Central memory CD8-positive, alpha-beta T cell (primary cell): ENCODE data around the gene DOC2B.
"Not testable (repeated sequence)": the region's sequence is repeated elsewhere in the genome, so short reads cannot be mapped to it uniquely, and the experiment has no call there.

Experiments used
- ATAC-seq: fragments of 150-1000 bp; cut with Tn5 transposase; replicated peaks from 2 replicates; pipeline ENCODE4 v1.10.0; 2022; ENCODE audit warnings: mild to moderate bottlenecking, moderate FRiP score, moderate number of reproducible peaks; ENCODE audit not compliant: poor library complexity, severe bottlenecking; ENCODE audit errors: extremely low read depth
- DNase-seq, 2 donors: peaks; one replicate each; pipeline ENCODE4 v3.0.0; 2021; ENCODE audit warnings: low spot score in 2 of 2
- H3K27ac Mint-ChIP-seq: one replicate; pipeline ENCODE4 v1.8.0; 2022; ENCODE audit warnings: low read depth, mild to moderate bottlenecking, moderate library complexity, mixed read lengths
- H3K27me3 Mint-ChIP-seq: one replicate; pipeline ENCODE4 v1.8.0; 2022; ENCODE audit warnings: mixed read lengths
- H3K36me3 Mint-ChIP-seq: one replicate; pipeline ENCODE4 v1.8.0; 2022; ENCODE audit warnings: mild to moderate bottlenecking, moderate library complexity, mixed read lengths; ENCODE audit not compliant: insufficient read depth
- H3K4me1 Mint-ChIP-seq: one replicate; pipeline ENCODE4 v1.8.0; 2022; ENCODE audit warnings: mixed read lengths
- H3K4me3 Mint-ChIP-seq: one replicate; pipeline ENCODE4 v1.8.0; 2022; ENCODE audit warnings: mild to moderate bottlenecking, moderate library complexity, mixed read lengths
- H3K9me3 Mint-ChIP-seq: one replicate; pipeline ENCODE4 v1.8.0; 2022; ENCODE audit warnings: mixed read lengths

DOC2B gene

DNA sequence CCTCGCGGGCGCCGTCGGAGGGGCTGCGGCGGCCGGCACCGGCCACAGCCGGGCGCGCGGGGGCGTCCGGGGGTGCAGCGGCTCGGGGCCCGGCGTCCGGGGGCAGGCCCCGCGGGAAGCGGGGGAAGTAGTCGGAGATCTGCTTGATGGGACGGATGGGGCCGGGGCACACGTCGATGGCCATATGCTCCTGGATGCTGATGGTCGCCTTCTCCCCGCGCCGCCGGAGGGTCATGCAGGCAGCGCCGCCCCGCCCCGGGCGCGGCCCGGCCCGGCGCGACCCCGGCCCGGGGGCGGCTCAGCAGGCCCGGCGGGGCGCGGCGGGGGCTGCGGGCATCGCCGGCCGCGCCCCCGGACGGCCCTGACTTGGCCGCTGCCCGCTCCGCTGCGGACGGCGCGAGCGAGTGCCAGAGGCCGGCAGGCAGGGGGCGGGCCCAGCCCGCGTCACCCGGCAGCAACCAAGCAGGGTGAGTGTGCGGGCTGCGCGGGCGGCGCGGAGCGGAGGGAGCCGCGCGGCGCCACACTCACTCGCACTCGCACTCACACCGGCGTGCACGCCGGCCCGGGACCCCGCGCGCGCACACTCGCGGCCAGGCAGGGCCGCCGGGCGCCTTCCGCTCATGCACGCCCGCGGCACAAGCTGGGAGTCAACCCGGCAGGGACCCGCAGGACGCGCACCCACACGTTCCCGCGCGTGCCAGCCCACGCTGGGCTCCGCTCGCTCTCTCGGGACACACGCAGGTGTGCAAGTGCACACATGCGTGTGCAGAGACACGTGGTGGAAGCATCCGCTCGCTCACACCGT lies at the start of gene DOC2B:
TSS of gene DOC2B (minus strand) at position 406 of the 805 bp plus-strand sequence. CDS start at position 235, 171 bp downstream.
- Mint-ChIP-seq H3K4me3 (peak within 1 kb of the TSS; percentile 59), H3K27ac (no peak within 1 kb of the TSS), H3K27me3 (peaks cover 74% of the 10 kb centered on the region), H3K9me3 (no peaks in the 10 kb centered on the region), H3K36me3 (peaks cover 1% of the 10 kb centered on the region), H3K4me1 (no peaks in the 10 kb centered on the region)
- no peak for ATAC-seq
- no peak for DNase-seq

DNA sequence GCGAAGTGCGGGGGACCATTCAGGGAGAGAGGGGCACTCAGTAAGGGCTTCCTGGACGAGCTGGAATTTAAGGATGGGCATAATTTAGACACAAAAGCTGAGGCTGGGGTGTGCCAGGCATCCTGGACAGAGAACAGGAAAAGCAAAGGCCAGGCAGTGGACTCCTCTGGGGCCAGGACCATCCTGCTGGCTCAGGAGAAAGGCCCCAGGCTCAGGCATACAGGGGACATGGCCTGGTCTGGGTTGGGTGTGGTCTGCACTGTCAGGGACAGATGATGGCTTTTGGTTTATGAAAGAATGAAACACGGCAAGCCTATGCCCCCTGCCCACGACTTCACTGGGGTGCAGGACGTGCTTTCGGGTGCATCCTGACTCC lies 48.9 kb upstream of the DOC2B start:
- no peak overlapping the region for H3K4me3 Mint-ChIP-seq
- H3K9me3 Mint-ChIP-seq: no peaks in the 10 kb centered on the region
- peaks cover 1% of the 10 kb centered on the region for H3K36me3 Mint-ChIP-seq
- ATAC-seq (no peak), DNase-seq (no peak)
- H3K27me3 Mint-ChIP-seq: no peaks in the 10 kb centered on the region
- no peaks in the 10 kb centered on the region for H3K4me1 Mint-ChIP-seq
- H3K27ac Mint-ChIP-seq: no peak overlapping the region

DNA sequence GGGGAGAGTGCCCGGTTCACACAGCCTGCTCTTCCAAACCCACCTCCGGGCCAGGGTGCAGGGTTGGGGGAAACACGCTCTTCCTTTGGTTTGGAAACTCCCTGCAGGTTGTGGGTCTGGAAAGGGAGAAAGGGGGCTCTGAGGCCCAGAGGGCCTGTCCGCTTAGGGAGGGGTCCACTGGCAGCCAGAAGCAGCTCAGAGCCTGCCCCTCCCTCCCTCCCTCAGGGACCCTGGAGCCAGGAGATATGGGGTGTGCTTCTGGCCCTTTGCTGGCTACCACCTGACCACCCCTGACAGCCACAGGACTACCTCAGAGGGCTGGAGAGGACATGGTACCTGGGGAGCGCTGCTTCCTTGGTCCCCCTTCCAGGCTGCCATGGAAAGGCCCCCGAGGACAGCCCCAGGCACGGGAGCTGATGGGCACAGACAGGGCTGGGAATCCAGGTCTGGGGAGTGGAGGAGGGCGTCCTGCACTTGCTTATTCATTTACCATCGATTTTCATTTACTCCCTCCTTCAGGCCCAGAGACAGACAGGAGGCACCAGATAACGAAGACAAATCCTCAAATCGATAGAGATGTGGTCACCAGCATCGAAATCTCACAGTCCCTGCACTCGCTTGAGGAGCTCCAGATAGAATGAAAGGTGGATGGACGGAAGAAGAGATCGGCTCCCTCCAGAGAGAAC lies 48.4 kb upstream of the DOC2B start:
- H3K4me1 Mint-ChIP-seq: no peaks in the 10 kb centered on the region
- no peak overlapping the region for H3K27ac Mint-ChIP-seq
- ATAC-seq (no peak), DNase-seq (no peak)
- no peaks in the 10 kb centered on the region for H3K9me3 Mint-ChIP-seq
- no peak overlapping the region for H3K4me3 Mint-ChIP-seq
- no peaks in the 10 kb centered on the region for H3K27me3 Mint-ChIP-seq
- H3K36me3 Mint-ChIP-seq: peaks cover 1% of the 10 kb centered on the region

DNA sequence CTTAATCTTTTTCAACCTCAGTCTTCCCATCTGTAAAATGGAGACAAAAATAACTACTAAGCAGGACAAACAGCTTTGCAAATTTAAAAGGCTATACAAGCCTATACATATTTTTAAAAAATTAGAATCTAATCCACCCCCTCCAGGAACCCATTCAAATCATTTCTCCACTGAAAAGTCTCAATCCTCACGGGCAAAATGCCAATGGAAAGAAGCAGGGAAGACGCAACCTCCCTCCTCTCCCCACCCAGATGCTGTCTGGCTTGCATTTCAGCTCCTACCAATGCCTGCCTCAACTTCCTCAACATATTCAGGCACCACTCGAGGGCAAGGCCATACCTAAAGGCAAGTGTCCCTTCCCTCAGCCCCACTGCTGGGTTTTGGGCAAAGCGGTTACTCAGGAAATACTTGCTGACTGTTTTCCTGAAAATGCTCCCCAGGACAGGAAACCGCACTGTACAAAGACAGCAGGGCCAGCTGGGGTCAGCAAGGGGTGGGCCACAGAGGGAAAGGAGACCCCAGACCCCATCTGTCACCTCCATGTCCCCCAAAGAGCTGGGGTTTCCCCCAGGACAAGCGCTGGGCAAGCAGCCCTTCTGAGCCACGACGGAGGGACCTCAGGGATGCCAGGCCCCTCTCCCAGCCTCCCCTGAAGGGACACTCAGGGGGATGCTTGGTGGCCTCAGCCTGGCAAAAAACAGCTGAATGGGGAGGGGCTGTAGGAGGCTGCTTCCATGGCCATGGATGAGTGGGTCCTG lies 47.7 kb upstream of the DOC2B start:
- Mint-ChIP-seq H3K27me3 (no peaks in the 10 kb centered on the region), H3K36me3 (peaks cover 1% of the 10 kb centered on the region), H3K9me3 (no peaks in the 10 kb centered on the region), H3K4me1 (no peaks in the 10 kb centered on the region), H3K27ac (no peak overlapping the region), H3K4me3 (no peak overlapping the region)
- no peak for ATAC-seq
- no peak for DNase-seq

DNA sequence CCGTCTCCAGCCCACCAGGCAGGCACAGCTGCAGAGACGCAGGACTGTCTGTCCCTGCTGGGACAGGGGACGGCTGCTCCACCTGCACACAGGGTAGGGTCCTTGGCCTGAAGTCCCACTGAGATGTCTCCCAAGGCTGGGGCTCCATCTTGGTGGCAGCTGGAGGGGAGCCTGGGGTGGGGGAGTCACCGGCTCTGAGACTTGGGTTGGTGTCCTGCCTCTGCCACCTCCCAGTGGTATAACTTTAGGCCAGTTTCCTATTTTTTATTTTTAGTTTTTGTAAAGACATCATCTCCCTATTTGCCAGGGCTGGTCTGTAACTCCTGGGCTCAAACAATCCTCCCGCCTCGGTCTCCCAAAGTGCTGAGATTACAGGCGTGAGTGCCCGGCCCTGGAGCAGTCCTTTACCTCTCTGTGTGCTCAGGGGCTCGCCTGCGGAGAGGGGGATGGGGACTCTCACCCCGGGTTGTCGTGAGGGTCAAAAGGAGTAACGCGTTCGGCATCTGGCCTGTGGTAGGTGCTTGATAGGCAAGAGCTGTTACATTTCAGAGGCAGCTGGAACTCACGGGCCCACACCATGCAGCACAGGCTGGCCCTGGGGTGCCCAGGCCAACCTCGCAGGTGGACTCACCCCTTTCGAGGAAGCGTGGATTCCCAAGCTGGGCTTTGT lies 46.6 kb upstream of the DOC2B start:
- Mint-ChIP-seq H3K4me1 (no peaks in the 10 kb centered on the region), H3K36me3 (peaks cover 1% of the 10 kb centered on the region), H3K9me3 (no peaks in the 10 kb centered on the region), H3K27me3 (no peaks in the 10 kb centered on the region), H3K27ac (no peak overlapping the region), H3K4me3 (no peak overlapping the region)
- DNase-seq: no peak
- ATAC-seq: no peak

DNA sequence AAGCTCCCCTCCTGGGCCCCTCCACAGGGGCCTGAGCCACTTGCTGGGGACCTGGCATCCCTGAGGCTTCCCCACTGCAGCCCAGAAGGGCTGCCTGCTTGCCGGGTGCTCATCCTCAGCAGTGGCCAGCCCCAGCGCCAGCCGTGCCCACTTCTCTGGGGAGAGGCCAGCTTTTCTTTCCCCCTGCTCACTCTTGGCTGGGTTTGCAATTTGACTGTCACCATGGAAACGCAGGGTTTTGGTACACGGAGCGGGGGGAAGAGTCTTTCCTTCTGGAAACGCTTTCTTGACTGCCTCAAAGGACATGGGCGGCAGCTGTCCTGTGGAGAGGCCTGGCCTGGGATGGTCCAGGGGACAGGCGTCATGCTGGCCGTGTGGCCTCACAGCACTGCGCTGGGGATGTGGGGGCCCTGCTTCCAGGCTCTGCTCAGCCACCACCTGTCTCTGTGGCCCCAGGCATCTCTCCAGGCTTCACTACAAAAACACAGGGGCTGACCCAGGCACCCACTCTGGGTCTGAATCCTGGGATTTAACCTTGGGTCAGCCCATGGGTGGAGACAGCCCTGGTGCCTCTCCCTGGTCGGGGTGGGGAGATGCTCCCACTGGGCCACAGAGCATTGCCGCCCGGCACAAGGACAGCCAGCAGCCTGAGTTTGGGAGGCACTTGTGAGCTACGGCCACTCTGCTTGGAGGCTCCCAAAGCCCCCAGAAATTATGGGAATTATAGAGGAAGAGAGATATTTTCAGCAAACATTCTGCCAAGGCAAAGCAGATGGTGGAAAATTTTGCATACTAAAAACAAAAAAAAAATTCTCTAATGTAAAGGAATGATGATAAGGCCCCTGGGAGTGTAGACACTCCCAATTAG lies 45.9 kb upstream of the DOC2B start:
- Mint-ChIP-seq H3K27me3 (no peaks in the 10 kb centered on the region), H3K9me3 (no peaks in the 10 kb centered on the region), H3K36me3 (peaks cover 1% of the 10 kb centered on the region), H3K4me3 (no peak overlapping the region), H3K4me1 (no peaks in the 10 kb centered on the region), H3K27ac (no peak overlapping the region)
- no peak for ATAC-seq
- no peak for DNase-seq

DNA sequence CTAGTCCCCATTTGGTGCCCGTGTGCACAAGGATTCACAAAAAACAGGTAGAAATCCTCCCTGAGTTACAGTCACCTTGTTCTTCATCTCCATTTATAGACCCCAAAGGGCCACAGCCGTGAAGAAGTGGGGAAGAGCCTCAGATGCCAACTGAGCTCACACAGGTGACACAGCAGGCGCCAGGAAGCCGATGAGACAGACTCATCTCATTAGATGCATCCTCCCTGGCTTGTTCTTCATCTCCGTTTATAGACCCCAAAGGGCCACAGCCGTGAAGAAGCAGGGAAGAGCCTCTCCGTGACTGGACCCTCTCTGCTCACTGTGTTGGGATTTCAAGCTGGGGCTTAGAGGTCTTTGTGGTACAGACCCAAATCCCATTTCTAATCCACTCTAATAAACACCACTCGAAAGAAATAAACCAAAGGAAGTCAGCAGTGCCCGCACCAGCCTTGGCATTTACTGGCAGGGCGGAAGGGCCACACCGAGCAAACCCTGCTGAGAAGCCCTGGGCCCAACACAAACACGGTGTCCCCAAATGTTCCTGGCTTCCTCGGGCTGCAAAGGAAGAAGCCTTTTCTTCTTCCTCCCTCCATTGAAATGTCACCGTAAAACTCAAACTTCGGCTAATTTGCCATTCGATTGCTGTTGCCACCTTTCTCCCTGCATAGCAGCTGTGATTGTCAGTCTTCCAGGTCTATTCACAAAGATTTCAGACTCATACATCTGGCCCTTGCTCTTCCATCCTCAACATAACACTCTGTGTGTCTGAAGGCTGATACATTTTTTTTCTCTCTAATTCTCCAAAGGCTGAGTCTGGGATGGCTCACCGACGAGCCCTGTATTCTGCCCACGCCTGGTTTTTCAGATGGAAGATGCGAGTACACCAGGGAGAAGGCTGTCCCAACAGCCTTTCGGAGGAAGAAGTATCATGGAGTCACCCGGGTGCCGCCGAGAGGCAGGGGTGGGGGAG lies 44.9 kb upstream of the DOC2B start:
- no peak overlapping the region for H3K27ac Mint-ChIP-seq
- no peak for DNase-seq

DNA sequence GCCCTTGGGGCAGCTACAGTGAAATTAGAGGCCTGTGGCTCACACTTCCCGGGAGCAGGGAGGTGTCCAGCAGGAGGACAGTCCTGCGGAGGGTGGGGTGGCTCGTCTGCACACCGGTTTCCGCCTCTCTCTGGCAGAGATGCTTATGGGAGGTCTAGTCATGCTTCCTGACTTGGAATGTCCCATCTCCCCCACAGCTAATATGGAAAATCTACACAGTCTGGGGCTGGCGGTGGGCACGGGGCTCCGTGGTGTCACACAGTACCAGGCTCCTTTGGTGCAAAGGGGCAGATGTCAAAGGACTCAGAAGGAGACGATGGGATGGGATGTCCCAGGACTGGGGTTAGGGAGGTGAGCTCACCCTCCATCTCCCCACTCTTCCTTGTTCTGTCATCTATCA lies 44.1 kb upstream of the DOC2B start:
- peaks cover 1% of the 10 kb centered on the region for H3K36me3 Mint-ChIP-seq
- no peak overlapping the region for H3K27ac Mint-ChIP-seq
- H3K4me1 Mint-ChIP-seq: no peaks in the 10 kb centered on the region
- no peak for DNase-seq
- no peak for ATAC-seq
- H3K27me3 Mint-ChIP-seq: no peaks in the 10 kb centered on the region
- no peak overlapping the region for H3K4me3 Mint-ChIP-seq
- no peaks in the 10 kb centered on the region for H3K9me3 Mint-ChIP-seq

More for the DNA sequence above, 44.9 kb upstream of the DOC2B start:
- Mint-ChIP-seq H3K4me3 (no peak overlapping the region), H3K9me3 (no peaks in the 10 kb centered on the region), H3K36me3 (peaks cover 1% of the 10 kb centered on the region), H3K27me3 (no peaks in the 10 kb centered on the region), H3K4me1 (no peaks in the 10 kb centered on the region)
- ATAC-seq: no peak

DNA sequence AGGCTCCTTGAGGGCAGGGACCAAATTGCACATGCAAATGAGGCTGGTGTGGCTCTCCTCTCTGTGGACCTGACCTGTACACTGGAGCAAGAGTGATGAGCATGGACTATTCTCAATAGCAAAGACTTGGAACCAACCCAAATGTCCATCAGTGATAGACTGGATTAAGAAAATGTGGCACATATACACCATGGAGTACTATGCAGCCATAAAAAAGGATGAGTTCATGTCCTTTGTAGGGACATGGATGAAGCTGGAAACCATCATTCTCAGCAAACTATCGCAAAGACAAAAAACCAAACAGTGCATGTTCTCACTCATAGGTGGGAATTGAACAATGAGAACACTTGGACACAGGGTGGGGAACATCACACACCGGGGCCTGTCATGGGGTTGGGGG lies 43.1 kb upstream of the DOC2B start:
- H3K4me3 Mint-ChIP-seq, H3K9me3 Mint-ChIP-seq, ATAC-seq, H3K36me3 Mint-ChIP-seq, H3K4me1 Mint-ChIP-seq, H3K27me3 Mint-ChIP-seq, H3K27ac Mint-ChIP-seq, DNase-seq: not testable (repeated sequence)

DNA sequence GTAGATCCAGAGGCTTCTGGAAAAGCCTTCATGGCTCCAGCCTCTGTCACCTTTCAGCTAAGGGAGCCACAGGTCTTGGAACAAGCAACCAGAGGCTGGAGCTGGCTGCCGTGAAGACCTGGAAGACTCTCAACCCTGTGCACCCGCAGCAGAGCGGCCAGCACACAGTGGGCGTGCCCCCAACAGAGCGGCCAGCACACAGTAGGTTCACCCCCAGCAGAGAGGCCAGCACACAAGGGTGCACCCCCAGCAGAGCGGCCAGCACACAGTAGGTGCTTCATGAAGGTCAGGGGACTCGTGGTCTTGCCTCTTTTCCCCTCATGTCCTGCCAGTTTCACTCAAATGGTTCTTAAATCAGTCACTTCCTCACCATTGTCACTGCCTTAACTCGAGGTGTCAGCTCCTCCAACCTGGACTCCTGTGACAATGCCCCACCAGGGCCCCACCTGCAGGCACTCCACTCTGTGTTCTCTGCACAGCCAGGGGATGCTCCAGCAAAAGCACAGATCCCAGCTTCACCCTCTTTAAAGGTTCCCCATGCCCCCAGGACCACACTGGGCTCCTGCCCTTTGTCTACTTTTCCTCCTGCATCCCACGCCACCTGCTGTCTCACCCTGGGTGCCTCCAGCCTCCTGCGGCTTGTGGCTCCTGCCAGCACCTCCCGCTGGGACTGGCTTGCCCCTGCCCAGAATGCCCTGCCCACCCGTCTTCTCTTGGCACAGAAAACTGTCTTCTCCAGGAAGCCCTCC lies 42.4 kb upstream of the DOC2B start:
- H3K4me3 Mint-ChIP-seq: no peak overlapping the region
- H3K27ac Mint-ChIP-seq: no peak overlapping the region
- no peaks in the 10 kb centered on the region for H3K4me1 Mint-ChIP-seq
- DNase-seq: no peak
- ATAC-seq: no peak
- no peaks in the 10 kb centered on the region for H3K27me3 Mint-ChIP-seq
- H3K36me3 Mint-ChIP-seq: peaks cover 1% of the 10 kb centered on the region
- no peaks in the 10 kb centered on the region for H3K9me3 Mint-ChIP-seq
